Tibial nerve (tissue), 4 donors: Measurements from ENCODE around the gene PIEZO2.

ENCODE experiments used
- EP300 ChIP-seq, 2 donors: sonication (generic); formaldehyde crosslinking; IDR thresholded peaks; one replicate each; pipeline ENCODE4 v1.6.1; 2017; ENCODE audit warnings: antibody characterized with exemption in 2 of 2, mild to moderate bottlenecking in 1 of 2
- POLR2A ChIP-seq, 2 donors: fragments of 450-650 bp; IDR thresholded peaks; one replicate each; pipeline ENCODE4 v1.6.1; 2017; ENCODE audit warnings: antibody characterized with exemption in 2 of 2, mild to moderate bottlenecking in 2 of 2, moderate library complexity in 2 of 2
- TF ChIP-seq, protein P1 (sequence below), 5 experiments: fragments of 200-600 bp in 3 of 5; fragments of 450-650 bp in 2 of 5; sonication (generic) in 3 of 5; IDR thresholded peaks; one replicate each; pipeline ENCODE4 v1.5.1; 2016 to 2019; ENCODE audit warnings: antibody characterized with exemption in 5 of 5, mild to moderate bottlenecking in 3 of 5, moderate library complexity in 2 of 5

DNA sequence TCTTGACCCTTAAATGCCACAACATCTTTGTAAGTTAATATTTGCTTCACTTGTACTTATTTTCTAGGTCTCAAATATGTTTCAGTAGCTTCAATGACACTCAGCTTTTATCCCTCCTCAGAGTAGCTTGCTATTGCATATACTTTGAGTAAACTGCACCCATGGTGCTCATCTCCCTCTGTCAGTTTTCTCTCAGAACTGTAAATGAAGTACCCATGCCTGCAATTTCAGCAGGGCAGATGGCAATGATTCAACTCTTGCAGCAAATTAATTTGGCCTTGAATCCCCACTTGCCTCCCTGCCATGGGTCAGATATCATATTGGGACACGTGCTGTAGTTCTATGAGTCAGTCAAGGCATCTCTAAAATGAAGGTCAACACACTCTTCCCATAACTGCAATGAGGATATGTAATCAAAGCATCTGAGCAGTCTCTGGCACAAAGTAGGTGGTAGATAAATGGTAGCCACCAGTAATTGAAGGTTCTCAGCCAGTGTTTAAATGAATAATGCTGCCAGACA lies 225.8 kb downstream of the PIEZO2 start:
- TF ChIP-seq EP300 (IDR thresholded peaks at IDR 0.05) (no peak), POLR2A (IDR thresholded peaks at IDR 0.05) (no peak)
- TF ChIP-seq, protein P1, sequence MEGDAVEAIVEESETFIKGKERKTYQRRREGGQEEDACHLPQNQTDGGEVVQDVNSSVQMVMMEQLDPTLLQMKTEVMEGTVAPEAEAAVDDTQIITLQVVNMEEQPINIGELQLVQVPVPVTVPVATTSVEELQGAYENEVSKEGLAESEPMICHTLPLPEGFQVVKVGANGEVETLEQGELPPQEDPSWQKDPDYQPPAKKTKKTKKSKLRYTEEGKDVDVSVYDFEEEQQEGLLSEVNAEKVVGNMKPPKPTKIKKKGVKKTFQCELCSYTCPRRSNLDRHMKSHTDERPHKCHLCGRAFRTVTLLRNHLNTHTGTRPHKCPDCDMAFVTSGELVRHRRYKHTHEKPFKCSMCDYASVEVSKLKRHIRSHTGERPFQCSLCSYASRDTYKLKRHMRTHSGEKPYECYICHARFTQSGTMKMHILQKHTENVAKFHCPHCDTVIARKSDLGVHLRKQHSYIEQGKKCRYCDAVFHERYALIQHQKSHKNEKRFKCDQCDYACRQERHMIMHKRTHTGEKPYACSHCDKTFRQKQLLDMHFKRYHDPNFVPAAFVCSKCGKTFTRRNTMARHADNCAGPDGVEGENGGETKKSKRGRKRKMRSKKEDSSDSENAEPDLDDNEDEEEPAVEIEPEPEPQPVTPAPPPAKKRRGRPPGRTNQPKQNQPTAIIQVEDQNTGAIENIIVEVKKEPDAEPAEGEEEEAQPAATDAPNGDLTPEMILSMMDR (IDR thresholded peaks at IDR 0.05): no peak
